DMS53 (cell line): ENCODE data around the gene OCEL1.
"Not testable (repeated sequence)": the region's sequence is repeated elsewhere in the genome, so short reads cannot be mapped to it uniquely, and the experiment has no call there.

Source experiments
- DNase-seq: peaks from one replicate; lab custom pipeline; 2025; lab: John Stamatoyannopoulos, UW

The OCEL1 gene

DNA sequence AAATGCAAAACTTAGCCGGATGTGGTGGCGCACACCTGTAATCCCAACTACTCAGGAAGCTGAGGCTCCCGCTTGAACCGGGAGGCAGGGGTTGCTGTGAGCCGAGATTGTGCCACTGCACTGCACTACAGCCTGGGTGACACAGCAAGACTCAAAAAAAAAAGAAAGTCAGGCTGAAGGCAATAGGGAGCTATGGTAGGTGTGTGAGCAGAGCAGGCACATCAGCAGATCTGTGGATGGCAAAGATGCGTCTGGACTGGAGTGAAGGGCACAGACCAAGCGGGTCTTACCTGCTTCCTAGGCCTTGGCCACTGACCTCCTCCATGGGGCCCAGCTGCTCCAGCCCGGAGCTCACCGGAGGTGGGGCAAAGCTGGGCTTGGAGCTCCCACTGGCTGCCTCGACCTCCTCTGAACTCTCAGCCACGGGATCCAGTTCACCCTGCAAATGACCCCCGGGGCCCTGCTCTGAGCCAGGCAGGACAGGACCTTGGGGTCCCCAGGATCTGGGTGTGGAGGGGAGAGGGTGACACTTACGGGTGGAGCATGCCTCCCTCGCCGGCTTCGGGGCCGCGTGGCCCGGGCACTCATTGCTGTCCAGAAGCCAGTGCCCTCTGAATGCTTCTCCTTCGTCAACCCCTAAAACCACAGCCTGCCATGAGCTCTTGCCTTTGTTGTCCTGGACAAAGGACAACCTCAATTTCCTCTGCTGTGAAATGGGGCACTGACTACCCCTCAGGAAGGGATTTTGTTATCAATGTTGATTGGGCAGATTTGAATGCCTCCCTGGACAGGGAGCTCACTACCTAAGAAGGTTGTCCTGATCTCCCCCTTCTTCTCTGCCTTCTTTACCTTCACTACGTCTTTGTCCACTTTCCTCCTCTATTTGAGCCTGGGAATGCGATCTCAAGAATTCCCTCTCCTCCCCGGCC is 38.0 kb downstream of the OCEL1 start:
- no peak for DNase-seq

DNA sequence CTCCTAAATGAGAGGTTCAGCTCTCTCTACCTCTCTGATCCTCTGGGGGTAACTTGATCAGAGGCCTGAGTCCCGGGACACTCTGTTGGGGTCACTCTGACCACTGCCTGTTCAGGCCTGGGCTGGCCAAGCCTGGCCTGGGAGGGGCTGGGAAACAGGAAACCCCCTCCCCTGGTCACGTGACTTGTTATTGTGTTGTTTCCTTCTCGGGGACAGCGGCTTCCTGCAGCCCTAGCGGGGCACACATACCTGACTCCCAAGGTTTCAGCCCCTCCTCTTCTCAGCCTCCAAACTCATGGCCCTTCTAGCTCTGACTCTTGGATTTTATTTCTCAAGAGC is 38.6 kb downstream of the OCEL1 start, which contains the start of gene USHBP1:
Gene USHBP1 (minus strand): TSS at position 105 of the 339 bp plus-strand sequence. CDS start 446 bp downstream, outside the sequence.
- no peak for DNase-seq

- no peak for DNase-seq
Measured at GRCh38 chr19:17266026-17266425, 40.0 kb downstream of the OCEL1 start.

GRCh38 chr19:17266589-17266974 is 40.6 kb downstream of the OCEL1 start:
- DNase-seq: no peak

DNA sequence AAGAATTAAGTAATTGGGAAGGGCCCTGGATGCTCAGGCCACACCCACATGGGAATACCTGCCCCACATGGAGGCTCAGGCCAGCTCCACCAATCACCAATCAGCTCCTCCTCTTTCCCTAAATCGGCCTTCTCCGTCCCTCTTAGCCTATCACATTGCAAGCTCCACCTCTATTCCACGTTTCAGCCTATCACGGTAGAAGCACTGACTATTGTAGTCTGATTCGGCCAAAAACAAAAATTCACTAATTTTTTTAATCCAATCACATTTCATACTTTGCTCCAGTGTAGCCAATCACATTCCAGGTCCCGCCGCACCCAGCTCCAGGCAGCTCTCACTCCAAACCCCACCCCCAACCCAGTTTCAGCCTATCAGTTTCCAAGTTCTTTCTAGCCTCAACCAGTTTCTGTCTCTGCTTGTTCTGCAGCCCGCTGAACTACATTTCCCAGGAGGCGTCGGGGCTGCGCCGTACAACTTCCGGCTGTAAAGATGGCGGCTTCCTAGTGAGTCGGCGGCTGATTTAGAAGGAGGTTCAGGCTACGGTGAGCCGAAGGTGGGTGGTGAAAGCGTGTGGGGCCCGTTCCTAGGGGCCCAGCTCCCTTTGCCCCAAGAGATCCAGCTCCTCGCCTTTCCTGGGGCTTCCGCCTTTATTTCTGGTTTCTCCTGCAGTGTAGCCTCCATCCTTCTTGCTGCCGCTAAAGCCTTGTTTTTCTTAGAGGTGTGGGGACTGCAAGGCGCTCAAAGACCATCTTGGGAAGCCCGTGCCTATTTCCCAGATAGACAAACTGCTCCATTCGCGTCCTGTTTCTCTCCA is 41.2 kb downstream of the OCEL1 start, which contains the start of gene BABAM1:
Gene BABAM1 (plus strand): TSS at position 469 of the 814 bp plus-strand sequence. CDS start 1,364 bp downstream, outside the sequence.
- DNase-seq: peak; percentile 96

- no peak for DNase-seq
Measured at GRCh38 chr19:17268754-17269153, 42.7 kb downstream of the OCEL1 start.

DNA sequence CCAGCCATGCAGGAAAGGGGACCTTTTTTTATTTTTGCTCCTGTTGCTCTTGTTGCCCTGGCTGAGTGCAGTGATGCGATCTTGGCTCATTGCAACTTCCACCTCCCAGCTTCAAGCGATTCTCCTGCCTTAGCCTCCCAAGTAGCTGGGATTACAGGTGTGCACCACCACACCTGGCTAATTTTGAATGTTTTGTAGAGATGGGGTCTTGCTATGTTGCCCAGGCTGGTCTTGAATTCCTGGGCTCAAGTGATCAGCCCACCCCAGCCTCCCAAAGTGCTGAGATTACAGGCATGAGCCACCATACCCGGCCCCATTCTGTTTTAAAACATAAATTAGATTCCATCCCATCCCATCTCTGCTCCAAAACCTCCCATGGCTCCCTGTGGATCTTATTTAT is 48.9 kb downstream of the OCEL1 start:
- DNase-seq: not testable (repeated sequence)

GRCh38 chr19:17275441-17276175 is 49.6 kb downstream of the OCEL1 start:
- DNase-seq: no peak
